DMS79 (cell line): Measurements from ENCODE around the gene RAMP1.

Experiments
- DNase-seq: peaks from one replicate; lab custom pipeline; 2025; lab: John Stamatoyannopoulos, UW

The RAMP1 gene

GRCh38 chr2:237951878-237952277 lies 92.5 kb downstream of the RAMP1 start:
- no peak for DNase-seq

- no peak for DNase-seq
These were observed 93.4 kb downstream of the RAMP1 start for GRCh38 chr2:237952851-237953250.

- DNase-seq: no peak
These were observed 96.4 kb downstream of the RAMP1 start for GRCh38 chr2:237955640-237956401.

GRCh38 chr2:237956402-237956736 lies 96.9 kb downstream of the RAMP1 start:
- DNase-seq: no peak

- no peak for DNase-seq
These were observed 102.2 kb downstream of the RAMP1 start for GRCh38 chr2:237961637-237962036.
